Smooth muscle cell of the brain vasculature (primary cell): ENCODE data around the gene CARD19.
"Not testable (repeated sequence)": the region's sequence is repeated elsewhere in the genome, so short reads cannot be mapped to it uniquely, and the experiment has no call there.

ENCODE experiments used
- DNase-seq: peaks from one replicate; pipeline ENCODE4 v3.0.0-alpha.2; 2012; ENCODE audit warnings: low read depth, low spot score

CARD19 gene

GRCh38 chr9:93107151-93107824 lies 11.3 kb downstream of the CARD19 start:
- no peak for DNase-seq

DNA sequence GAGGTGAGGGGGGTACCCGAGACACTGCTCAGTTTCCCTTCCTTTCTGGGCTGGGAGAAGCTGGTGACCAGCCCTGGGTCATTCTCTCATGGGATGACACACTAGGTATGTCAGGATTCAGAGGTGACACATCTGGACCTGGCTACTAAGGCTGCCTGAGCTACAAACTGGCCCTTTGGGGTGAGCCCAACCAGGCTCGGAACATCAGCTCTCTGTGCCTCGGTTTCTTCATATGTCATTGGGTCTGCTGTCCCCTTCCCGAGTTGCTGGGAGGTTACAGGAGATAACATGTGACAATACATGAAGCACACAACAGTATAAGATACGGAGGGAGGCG lies 11.8 kb downstream of the CARD19 start:
- no peak for DNase-seq

- no peak for DNase-seq
Observed at GRCh38 chr9:93108291-93109041, 12.4 kb downstream of the CARD19 start.

- no peak for DNase-seq
Observed at GRCh38 chr9:93110311-93110855, 14.4 kb downstream of the CARD19 start.

DNA sequence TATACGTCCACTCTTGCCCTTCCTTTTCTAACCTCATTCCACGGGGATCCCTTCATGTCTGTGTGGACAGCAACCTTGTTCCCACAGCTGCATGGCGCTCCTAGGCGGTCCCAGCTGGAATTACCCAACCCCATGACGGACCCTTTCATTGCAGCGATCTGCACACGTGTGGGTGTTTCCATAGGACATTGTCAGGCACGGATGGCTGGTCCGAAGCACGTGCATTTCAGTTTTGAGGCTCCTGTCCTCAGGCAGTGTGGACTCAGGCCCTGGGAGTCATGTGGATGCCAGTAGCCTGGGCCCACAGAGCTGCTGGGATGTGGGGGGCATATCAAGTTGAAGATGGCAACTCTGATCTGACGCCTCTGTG lies 15.0 kb downstream of the CARD19 start:
- DNase-seq, result no peak

DNA sequence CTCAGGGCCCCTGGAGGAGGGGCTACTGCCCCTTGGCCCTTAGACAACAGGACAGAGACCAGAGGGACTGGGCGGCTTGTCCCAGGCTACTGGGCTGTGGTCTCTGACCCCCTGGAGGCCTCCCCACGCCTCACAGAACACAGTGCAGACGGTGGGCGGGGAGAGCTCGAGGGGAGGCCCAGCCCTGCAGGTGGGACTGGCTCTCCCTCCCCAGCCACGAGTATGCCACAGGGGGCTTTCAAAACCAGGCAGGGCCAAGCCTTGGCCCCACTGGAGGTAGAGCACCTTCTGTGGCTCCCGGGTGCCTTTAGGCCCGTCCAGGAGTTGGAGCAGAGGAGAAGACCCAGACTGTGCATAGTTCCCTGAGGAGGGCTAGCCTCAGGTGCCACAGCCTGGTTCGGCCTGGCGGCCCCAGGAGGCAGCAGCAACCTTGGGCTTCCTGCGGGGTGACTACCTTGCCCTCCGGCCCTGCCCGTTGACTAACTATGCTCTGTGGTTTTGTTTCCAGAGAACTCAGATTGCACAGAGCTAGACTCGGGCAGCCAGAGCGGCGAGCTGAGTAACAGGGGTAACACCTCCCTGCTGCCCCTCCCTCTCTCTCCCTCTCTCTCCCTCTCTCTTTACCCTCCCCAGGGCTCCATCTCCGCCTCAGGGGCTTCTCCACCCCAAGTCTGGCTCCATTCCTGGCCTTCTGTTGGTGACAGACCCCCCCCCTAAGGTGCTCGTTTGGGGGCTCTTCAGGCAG lies 15.5 kb downstream of the CARD19 start:
- no peak for DNase-seq

- no peak for DNase-seq
Observed at GRCh38 chr9:93112116-93112863, 16.3 kb downstream of the CARD19 start.

DNA sequence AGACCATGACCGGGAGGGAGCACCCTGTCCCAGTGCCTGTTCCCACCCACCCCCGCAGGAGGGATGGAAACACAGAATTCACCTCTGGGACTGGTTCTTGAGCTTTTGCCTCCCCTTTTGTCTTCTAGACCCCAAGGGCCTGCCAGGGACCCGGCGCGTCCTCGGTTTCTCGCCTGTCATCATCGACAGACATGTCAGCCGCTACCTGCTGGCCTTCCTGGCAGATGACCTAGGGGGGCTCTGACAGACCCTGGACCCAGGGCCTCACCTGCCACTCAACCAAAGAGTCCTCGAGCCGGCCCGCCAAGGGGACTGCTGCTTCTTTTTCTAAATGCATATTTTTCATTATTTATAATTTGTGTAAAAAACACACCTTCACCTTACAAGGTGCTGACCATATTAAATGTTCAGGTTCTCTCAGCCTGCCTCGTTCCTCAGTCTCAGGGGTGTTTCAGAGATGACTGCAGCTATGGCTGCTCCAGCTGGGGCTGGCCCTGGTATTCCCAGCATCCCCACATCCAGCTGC lies 16.9 kb downstream of the CARD19 start:
- no peak for DNase-seq

DNA sequence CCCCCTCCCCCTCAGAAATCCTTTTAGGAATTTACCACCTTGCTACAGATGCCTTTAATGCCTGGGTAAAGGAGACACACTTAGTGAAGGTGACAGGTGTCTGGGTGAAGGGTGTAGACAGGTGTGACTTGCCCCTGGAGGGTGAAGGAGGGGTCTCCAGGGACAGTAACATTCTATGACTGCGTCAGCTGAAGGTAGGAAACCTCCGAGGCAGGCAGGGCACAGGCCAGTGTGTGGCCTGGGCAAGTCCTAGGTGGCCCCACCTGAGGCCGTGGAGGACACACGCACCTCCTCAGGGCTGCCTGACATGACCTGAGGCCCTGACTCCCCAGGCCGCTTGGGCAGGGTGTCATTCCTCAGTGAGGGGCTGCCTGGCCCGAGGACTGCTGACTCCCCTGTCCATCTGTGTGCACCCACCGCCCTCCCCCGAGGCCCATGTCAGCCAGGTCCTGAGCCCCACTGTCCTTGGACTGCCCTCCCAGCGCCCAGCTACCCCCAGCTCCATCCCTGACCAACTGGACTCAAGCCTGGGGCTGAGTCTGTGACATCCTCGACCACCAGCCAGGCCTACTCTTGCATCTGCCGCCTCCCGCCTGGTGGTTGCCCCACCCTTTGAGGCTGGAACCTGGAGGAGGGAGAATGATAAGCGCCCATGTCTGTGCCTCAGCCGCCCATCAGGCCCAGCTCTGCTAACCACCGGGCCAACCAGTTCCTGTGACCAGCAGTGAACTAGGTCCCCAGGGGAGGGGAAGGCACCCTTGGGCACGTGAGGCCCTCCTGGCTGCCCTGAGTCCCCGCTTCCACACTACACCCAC lies 18.4 kb downstream of the CARD19 start:
- no peak for DNase-seq

DNA sequence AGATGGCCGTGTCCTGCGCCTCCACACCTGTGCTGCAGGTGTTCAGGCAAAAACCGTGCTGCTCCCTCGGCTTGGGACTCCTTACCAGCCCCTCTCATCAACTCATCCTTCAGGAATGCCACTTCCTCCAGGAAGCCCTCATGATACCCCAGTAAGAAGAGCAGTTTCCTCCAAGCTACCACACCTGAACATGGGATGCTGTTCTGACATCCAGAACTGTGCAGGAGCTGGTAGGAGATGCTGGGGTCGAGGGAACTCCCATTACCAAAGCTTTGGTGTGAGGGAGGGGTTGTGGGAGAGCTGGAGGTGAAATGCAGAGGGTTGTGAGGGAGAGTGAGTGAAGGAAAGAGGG lies 18.9 kb downstream of the CARD19 start:
- DNase-seq, result no peak

- no peak for DNase-seq
Observed at GRCh38 chr9:93115486-93116071, 19.6 kb downstream of the CARD19 start.

DNA sequence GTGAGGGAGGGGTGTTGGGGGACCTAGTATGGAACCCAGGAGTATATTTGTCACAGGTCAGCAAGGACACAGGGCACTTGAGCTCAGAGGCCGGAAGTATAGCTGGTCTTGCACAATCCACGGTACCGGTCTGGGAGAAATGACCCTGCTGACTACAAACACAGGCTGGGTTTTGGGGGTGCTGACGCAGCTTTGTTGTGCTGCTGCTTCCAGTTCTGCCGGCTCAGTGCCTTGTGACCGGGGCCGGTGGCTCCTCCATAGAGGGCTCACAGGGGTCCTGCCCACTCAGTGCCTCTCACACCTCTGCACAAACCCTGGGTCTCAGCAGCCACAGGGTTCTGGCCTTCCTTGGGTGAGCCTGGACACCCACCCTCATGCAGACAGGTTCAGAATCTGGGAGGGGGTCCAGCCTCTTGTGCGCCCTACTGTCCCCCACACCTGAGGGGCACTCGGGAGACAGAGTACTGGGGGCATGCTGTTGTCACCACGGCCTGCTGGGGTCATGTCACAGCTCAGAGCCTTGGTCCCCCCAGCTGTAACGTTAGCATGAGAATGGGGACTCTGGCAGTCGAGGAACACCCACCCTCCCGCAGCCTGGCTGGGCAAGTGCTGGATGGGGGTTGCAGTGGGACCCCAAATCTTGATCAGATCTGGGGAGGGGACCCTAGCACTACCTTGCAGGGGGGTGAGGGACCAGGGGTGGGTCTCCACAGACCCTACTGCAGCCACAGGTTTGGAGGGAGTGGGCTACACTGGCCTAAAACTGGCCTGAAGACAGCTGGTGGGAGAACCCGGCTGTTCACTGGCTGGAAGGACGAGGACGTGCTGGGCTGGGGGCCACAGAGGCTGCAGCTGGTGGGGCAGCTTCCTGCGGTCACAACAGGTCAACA lies 20.3 kb downstream of the CARD19 start:
- DNase-seq, result no peak

- not testable (repeated sequence) for DNase-seq
Observed at GRCh38 chr9:93117521-93117920, 21.5 kb downstream of the CARD19 start.

- no peak for DNase-seq
Observed at GRCh38 chr9:93117924-93118862, 22.2 kb downstream of the CARD19 start.

GRCh38 chr9:93118863-93119702 lies 23.1 kb downstream of the CARD19 start:
- no peak for DNase-seq

DNA sequence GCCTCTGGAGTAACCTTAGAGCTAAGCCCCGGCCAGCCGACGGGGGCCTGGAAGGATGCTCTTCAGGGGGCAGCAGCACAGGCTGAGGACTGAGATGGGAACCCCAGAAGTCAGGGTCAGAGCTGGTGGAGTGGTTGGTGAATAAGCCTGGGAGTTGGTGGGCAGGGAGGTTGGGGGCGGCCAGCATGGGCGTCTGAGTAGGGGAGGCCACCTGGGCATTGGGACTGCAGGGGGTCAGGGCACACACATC lies 23.6 kb downstream of the CARD19 start:
- no peak for DNase-seq

DNA sequence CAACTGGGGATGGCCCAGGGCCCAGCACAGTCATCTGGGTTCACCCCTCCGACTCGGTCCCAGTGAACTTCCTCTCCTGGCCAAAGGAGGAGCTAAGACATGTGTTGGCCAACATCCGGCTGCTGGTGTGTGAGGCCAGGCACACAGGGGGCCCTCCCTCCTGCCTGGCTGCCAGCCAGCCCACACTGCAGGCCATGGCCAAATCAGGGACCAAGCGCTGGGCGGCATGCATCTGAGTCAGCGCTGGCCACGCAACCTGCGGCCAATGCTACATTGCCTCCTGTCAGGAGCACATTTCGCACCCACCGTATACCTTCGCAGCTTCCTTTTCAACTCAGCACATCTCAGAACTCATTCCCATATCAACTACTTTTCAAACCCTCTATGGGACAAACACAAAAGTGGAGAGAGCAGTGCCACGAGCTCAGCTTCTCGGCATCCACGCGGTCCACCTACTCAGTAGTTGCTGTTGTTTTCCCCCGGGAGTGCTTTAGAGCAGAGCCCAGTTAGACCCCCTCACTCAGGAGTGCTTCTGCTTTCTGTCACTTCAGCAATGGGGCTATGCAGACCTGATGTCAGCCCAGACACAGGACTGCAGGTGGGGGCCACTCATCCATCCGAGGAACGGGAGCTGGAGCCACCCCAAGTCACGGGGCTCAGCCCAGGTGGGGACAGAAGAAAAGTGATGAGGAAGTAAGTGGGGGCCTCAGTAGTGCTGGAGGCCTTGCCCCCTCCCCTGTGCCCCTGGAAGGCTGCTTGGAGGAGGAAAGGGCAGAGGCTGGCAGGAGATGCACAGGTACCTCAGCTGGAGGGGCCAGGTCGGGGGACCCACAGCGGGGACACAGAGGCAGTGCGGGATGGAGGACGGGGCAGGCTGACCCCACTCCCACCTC lies 24.2 kb downstream of the CARD19 start:
- peak; percentile 64 for DNase-seq
